H1 (cell line): ENCODE data around the gene TEKT5. TPM values are rescaled to one million over a fixed set of nuclear protein-coding genes. Genes with fewer than 3 reads are reported as not detected.

Source experiments
- CTCF ChIA-PET: fragments of 300-600 bp; sonication (Branson Sonifier 250); formaldehyde crosslinking; loops from one replicate; lab custom pipeline; 2021; ENCODE audit not compliant: partially characterized antibody; lab: Charles Lee
- POLR2A ChIA-PET: fragments of 300-600 bp; sonication (Branson Sonifier 250); formaldehyde crosslinking; loops from one replicate; lab custom pipeline; 2021; ENCODE audit warnings: inconsistent platforms; ENCODE audit not compliant: partially characterized antibody; lab: Charles Lee
- DNase-seq, 2 experiments: peaks; one replicate each; pipeline versions ENCODE4 v3.0.0 to v3.0.0-alpha.2; 2010 to 2022; ENCODE audit warnings: low spot score in 2 of 2, low read depth in 1 of 2, mixed read lengths in 1 of 2
- FAIRE-seq: peaks from 2 replicates; lab custom pipeline; 2011; peaks lifted over from hg19 to GRCh38; lab: Jason Lieb, UNC
- H2AFZ ChIP-seq: 2 replicates; pipeline ENCODE4 v1.8.1; 2012; ENCODE audit warnings: low read length, inconsistent platforms
- H2AK5ac ChIP-seq: 2 replicates; pipeline ENCODE4 v1.6.1; 2013; ENCODE audit warnings: low read depth, low read length
- H2BK120ac ChIP-seq: replicated peaks from 2 replicates; pipeline ENCODE3; 2013; ENCODE audit warnings: low read depth, low read length, inconsistent platforms
- H2BK12ac ChIP-seq: 2 replicates; pipeline ENCODE4 v1.6.1; 2013; ENCODE audit warnings: low read depth, low read length
- H2BK15ac ChIP-seq: 2 replicates; pipeline ENCODE4 v1.6.1; 2013; ENCODE audit warnings: low read length
- H2BK20ac ChIP-seq: 2 replicates; pipeline ENCODE4 v1.6.1; 2013; ENCODE audit warnings: low read length
- H2BK5ac ChIP-seq: 2 replicates; pipeline ENCODE4 v1.6.1; 2013; ENCODE audit warnings: low read depth, low read length
- H3K14ac ChIP-seq: 2 replicates; pipeline ENCODE4 v1.6.1; 2013; ENCODE audit warnings: inconsistent platforms; ENCODE audit not compliant: insufficient read length
- H3K18ac ChIP-seq: 2 replicates; pipeline ENCODE4 v1.6.1; 2013; ENCODE audit warnings: low read length; ENCODE audit errors: extremely low read depth
- H3K23ac ChIP-seq: 2 replicates; pipeline ENCODE4 v1.6.1; 2013; ENCODE audit warnings: inconsistent platforms; ENCODE audit not compliant: insufficient read length
- H3K23me2 ChIP-seq: 2 replicates; pipeline ENCODE4 v1.6.1; 2013; ENCODE audit warnings: low read depth, low read length
- H3K27ac ChIP-seq: 2 replicates; pipeline ENCODE4 v1.6.1; 2011; ENCODE audit warnings: low read depth, low read length, inconsistent platforms
- H3K27me3 ChIP-seq, 4 experiments: replicated peaks in 1 of 4; 1 replicate in 1 of 4; 2 replicates in 3 of 4; pipeline versions ENCODE4 v1.6.1 to v1.8.1; 2011 to 2013; ENCODE audit warnings: low read length in 3 of 4, mild to moderate bottlenecking in 3 of 4, inconsistent platforms in 2 of 4, mixed read lengths in 2 of 4, moderate library complexity in 1 of 4; ENCODE audit not compliant: control insufficient read depth in 3 of 4, insufficient read depth in 3 of 4; ENCODE audit errors: extremely low read depth in 1 of 4
- H3K36me3 ChIP-seq, 4 experiments: 2 replicates each; pipeline versions ENCODE4 v1.6.1 to v1.8.1; 2011 to 2013; ENCODE audit warnings: mild to moderate bottlenecking in 4 of 4, low read length in 3 of 4, moderate library complexity in 2 of 4, control low read depth in 1 of 4, inconsistent platforms in 1 of 4; ENCODE audit not compliant: insufficient read depth in 4 of 4, control insufficient read depth in 2 of 4
- H3K4ac ChIP-seq: replicated peaks from 2 replicates; pipeline ENCODE3; 2013; ENCODE audit warnings: low read length, low read depth, mixed read lengths, inconsistent platforms; ENCODE audit not compliant: insufficient read length
- H3K4me1 ChIP-seq, 4 experiments: replicated peaks in 1 of 4; 1 replicate in 1 of 4; 2 replicates in 3 of 4; pipeline versions ENCODE4 v1.6.1 to v1.8.1; 2011 to 2013; ENCODE audit warnings: low read length in 3 of 4, inconsistent platforms in 2 of 4, mixed read lengths in 1 of 4; ENCODE audit not compliant: insufficient read depth in 4 of 4, control insufficient read depth in 3 of 4
- H3K4me2 ChIP-seq, 2 experiments: 2 replicates each; pipeline versions ENCODE4 v1.6.1 to v1.8.1; 2011 to 2013; ENCODE audit warnings: low read depth in 2 of 2, low read length in 2 of 2, control low read depth in 1 of 2, inconsistent platforms in 1 of 2, mild to moderate bottlenecking in 1 of 2; ENCODE audit not compliant: insufficient read depth in 1 of 2
- H3K4me3 ChIP-seq, 4 experiments: fragments of 200-600, 300-600 bp in 1 of 4; sonication (generic), shearing (Covaris generic), sonication (Bioruptor Twin) in 1 of 4; 2 replicates each; pipeline versions ENCODE4 v1.5.1 to v1.8.1; 2011 to 2016; ENCODE audit warnings: low read length in 4 of 4, low read depth in 3 of 4, control low read depth in 2 of 4, inconsistent platforms in 2 of 4, mild to moderate bottlenecking in 2 of 4, mixed read lengths in 1 of 4, moderate library complexity in 1 of 4; ENCODE audit not compliant: insufficient read depth in 2 of 4; ENCODE audit errors: extremely low read depth in 1 of 4
- H3K56ac ChIP-seq: replicated peaks from 2 replicates; pipeline ENCODE3; 2013; ENCODE audit warnings: low read depth, mild to moderate bottlenecking, mixed read lengths, low read length, inconsistent platforms; ENCODE audit not compliant: insufficient read length
- H3K79me1 ChIP-seq: 2 replicates; pipeline ENCODE4 v1.6.1; 2013; ENCODE audit warnings: low read depth, low read length, control low read depth
- H3K79me2 ChIP-seq, 2 experiments: 2 replicates each; pipeline versions ENCODE4 v1.6.1 to v1.8.1; 2012 to 2013; ENCODE audit warnings: low read length in 2 of 2, mild to moderate bottlenecking in 2 of 2, inconsistent platforms in 1 of 2; ENCODE audit not compliant: insufficient read depth in 2 of 2, control insufficient read depth in 1 of 2
- H3K9ac ChIP-seq, 4 experiments: replicated peaks in 1 of 4; 1 replicate in 1 of 4; 2 replicates in 3 of 4; pipeline versions ENCODE4 v1.6.1 to v1.8.1; 2011 to 2013; ENCODE audit warnings: low read depth in 3 of 4, low read length in 3 of 4, control low read depth in 2 of 4, mild to moderate bottlenecking in 2 of 4, moderate library complexity in 2 of 4, inconsistent platforms in 1 of 4; ENCODE audit errors: extremely low read depth in 1 of 4
- H3K9me3 ChIP-seq, 2 experiments: 2 replicates each; pipeline versions ENCODE4 v1.6.1 to v1.8.1; 2012 to 2013; ENCODE audit warnings: mild to moderate bottlenecking in 2 of 2, moderate library complexity in 2 of 2, control low read depth in 1 of 2, inconsistent platforms in 1 of 2, low read depth in 1 of 2, low read length in 1 of 2, mixed read lengths in 1 of 2; ENCODE audit not compliant: insufficient read depth in 2 of 2
- H4K20me1 ChIP-seq, 2 experiments: replicated peaks in 1 of 2; 2 replicates each; pipeline versions ENCODE3 to v1.8.1; 2011 to 2013; ENCODE audit warnings: inconsistent platforms in 2 of 2, low read length in 2 of 2, mild to moderate bottlenecking in 1 of 2; ENCODE audit not compliant: insufficient read depth in 2 of 2, control insufficient read depth in 1 of 2
- H4K5ac ChIP-seq: 2 replicates; pipeline ENCODE4 v1.6.1; 2013; ENCODE audit warnings: low read length, low read depth, mixed read lengths, inconsistent platforms; ENCODE audit not compliant: insufficient read length
- H4K8ac ChIP-seq: 2 replicates; pipeline ENCODE4 v1.8.0; 2013; ENCODE audit warnings: mild to moderate bottlenecking, moderate library complexity, low read length, inconsistent platforms; ENCODE audit not compliant: insufficient read depth; ENCODE audit errors: extremely low read depth
- H4K91ac ChIP-seq: replicated peaks from 2 replicates; pipeline ENCODE3; 2013; ENCODE audit warnings: low read length, mixed read lengths, inconsistent platforms; ENCODE audit not compliant: insufficient read length
- BCL11A ChIP-seq, 2 experiments: IDR thresholded peaks; one replicate each; pipeline ENCODE4 v1.6.1; 2011; ENCODE audit warnings: low read depth in 2 of 2, low read length in 2 of 2, mild to moderate bottlenecking in 2 of 2
- CTBP2 ChIP-seq: IDR thresholded peaks from 2 replicates; pipeline ENCODE4 v1.7.0; 2011; ENCODE audit warnings: borderline replicate concordance, mild to moderate bottlenecking, moderate library complexity, mixed read lengths, low read length; ENCODE audit not compliant: insufficient read depth, insufficient read length
- EZH2 ChIP-seq: fragments of 200-600 bp; sonication (generic); IDR thresholded peaks from 2 replicates; pipeline ENCODE4 v1.7.1; 2012; ENCODE audit warnings: low read depth, mild to moderate bottlenecking, moderate library complexity, low read length, inconsistent platforms; ENCODE audit not compliant: severe bottlenecking
- GABPA ChIP-seq: IDR thresholded peaks from 2 replicates; pipeline ENCODE4 v1.6.1; 2011; ENCODE audit warnings: mild to moderate bottlenecking, low read length, moderate library complexity, borderline replicate concordance; ENCODE audit not compliant: insufficient read depth
- JUN ChIP-seq: IDR thresholded peaks from 2 replicates; pipeline ENCODE4 v1.6.1; 2011; ENCODE audit warnings: low read depth, mild to moderate bottlenecking, improper control_type of control experiment, low read length
- JUND ChIP-seq: IDR thresholded peaks from 2 replicates; pipeline ENCODE4 v1.6.1; 2011; ENCODE audit warnings: mild to moderate bottlenecking, improper control_type of control experiment, low read length
- SAP30 ChIP-seq: fragments of 300-600 bp; sonication (generic); IDR thresholded peaks from 2 replicates; pipeline ENCODE4 v1.7.1; 2012; ENCODE audit warnings: low read length, moderate library complexity, mild to moderate bottlenecking, inconsistent platforms; ENCODE audit not compliant: insufficient read depth, insufficient replicate concordance
- SP2 ChIP-seq: IDR thresholded peaks from 2 replicates; pipeline ENCODE4 v1.6.1; 2012; ENCODE audit warnings: mild to moderate bottlenecking, low read length, inconsistent platforms
- TEAD4 ChIP-seq: IDR thresholded peaks from 2 replicates; pipeline ENCODE4 v1.6.1; 2012; ENCODE audit warnings: low read depth, low read length, inconsistent platforms, mixed read lengths
- WGBS, 2 experiments: shearing (Covaris generic) in 1 of 2; methylation state at CpG; one replicate each; pipeline versions ENCODE4 v1.1.6 to v1.1.7; 2013 to 2015; ENCODE audit warnings: low lambda C conversion rate in 2 of 2, mixed read lengths in 2 of 2, inconsistent platforms in 1 of 2, low coverage in 1 of 2, missing lambda C conversion rate in 1 of 2; ENCODE audit not compliant: insufficient replicate concordance in 2 of 2, insufficient coverage in 1 of 2, insufficient read length in 1 of 2; ENCODE audit errors: extremely low coverage in 1 of 2, missing lambda C conversion rate in 1 of 2; 5-methylcytosine and 5-hydroxymethylcytosine counted together
- polyA plus RNA-seq, 7 experiments: library from polyadenylated mRNA; depleted of rRNA in 3 of 7; stranded (reverse) in 5 of 7; unstranded in 2 of 7; fragments of >200 nt in 5 of 7; fragments of 200-250 nt in 2 of 7; gene quantifications; 1 replicate in 5 of 7; 2 replicates in 1 of 7; 4 replicates in 1 of 7; pipeline versions ENCODE4 v1.2.1 to v1.2.3, GENCODE V29; 2011 to 2013; ENCODE audit warnings: missing spikeins in 2 of 7, mixed read lengths in 2 of 7
- total RNA-seq: library from RNA; stranded (reverse); fragmentation: NEBNext Ultra II Directional; extraction: Animal tissue kit (Norgen Biotek cat#: 25700); gene quantifications from 2 replicates; pipeline ENCODE4 v1.2.1, GENCODE V29; 2021
- TF ChIP-seq, protein P1 (sequence below): IDR thresholded peaks from 2 replicates; pipeline ENCODE4 v1.6.1; 2011; ENCODE audit warnings: low read depth, mild to moderate bottlenecking, low read length; ENCODE audit not compliant: insufficient read depth

The TEKT5 gene
- total and polyA plus RNA-seq, 2 of the 8 experiments (the other 6 are each of a cell fraction or from before 2014, with no cell fraction given) = 0.95 TPM; not detected in 1

GRCh38 chr16:10738231-10739077 is 43.7 kb upstream of the TEKT5 start:
- H2BK15ac ChIP-seq = 0 out of 2 replicates have a peak overlapping the region, but pooled peaks have one; percentile 31
- no peak overlapping the region for H4K8ac ChIP-seq
- CTCF ChIA-PET = interaction anchor here (0.6 to 6.1 kb wide), 14 partner anchors 8 to 425 kb away, joined by 3 to 70 read pairs (median 4); no protein-coding TSS in a partner anchor
- no peaks in the 10 kb centered on the region; a peak in 1 of 7 replicates for H3K4me1 ChIP-seq
- H4K20me1 ChIP-seq = no peaks in the 10 kb centered on the region
- FAIRE-seq (no peak), DNase-seq (no peak)
- no peak overlapping the region for H3K23ac ChIP-seq
- H3K4me2 ChIP-seq = no peak overlapping the region
- no peak overlapping the region for H3K27ac ChIP-seq
- no peak overlapping the region for H2AK5ac ChIP-seq
- 83% methylated on average over 9 of the region's 12 CpGs; no CpG with 5 or more reads in 1 of the 2 experiments for WGBS, 2 experiments
- H3K4me3 ChIP-seq = no peak overlapping the region
- H2AFZ ChIP-seq = no peak overlapping the region
- POLR2A ChIA-PET = no interaction called here
- H3K9ac ChIP-seq = no peak overlapping the region
- H3K79me1 ChIP-seq = no peaks in the 10 kb centered on the region
- H2BK120ac ChIP-seq = no peak overlapping the region
- no peaks in the 10 kb centered on the region for H3K79me2 ChIP-seq
- no peak overlapping the region for H4K5ac ChIP-seq
- peaks cover 4% of the 10 kb centered on the region; the same call in 1 of the 2 replicates for H3K23me2 ChIP-seq
- H3K4ac ChIP-seq = no peak overlapping the region
- H3K14ac ChIP-seq = no peak overlapping the region
- H3K18ac ChIP-seq = no peak overlapping the region; the same call in 1 of the 2 replicates
- 0 out of 2 replicates have a peak overlapping the region, but pooled peaks have one; percentile 80 for H2BK12ac ChIP-seq
- no peak overlapping the region for H2BK5ac ChIP-seq
- no peaks in the 10 kb centered on the region for H3K9me3 ChIP-seq
- no peak overlapping the region for H2BK20ac ChIP-seq
- H3K56ac ChIP-seq = no peak overlapping the region
- TF ChIP-seq TEAD4 = no peak
- TF ChIP-seq CTBP2 = no peak
- no peak for TF ChIP-seq EZH2
- no peak for TF ChIP-seq SP2
- TF ChIP-seq SAP30 = no peak
- TF ChIP-seq BCL11A (IDR thresholded peaks at IDR 0.05; ENCODE audit: low read depth in 2 of 2, low read length in 2 of 2) = no peak
- TF ChIP-seq JUND = no peak
- no peak for TF ChIP-seq GABPA
- TF ChIP-seq, protein P1, sequence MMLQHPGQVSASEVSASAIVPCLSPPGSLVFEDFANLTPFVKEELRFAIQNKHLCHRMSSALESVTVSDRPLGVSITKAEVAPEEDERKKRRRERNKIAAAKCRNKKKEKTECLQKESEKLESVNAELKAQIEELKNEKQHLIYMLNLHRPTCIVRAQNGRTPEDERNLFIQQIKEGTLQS = no peak
- TF ChIP-seq JUN = no peak
- H3K27me3 ChIP-seq = no peaks in the 10 kb centered on the region
- H3K36me3 ChIP-seq = no peaks in the 10 kb centered on the region
- no peak overlapping the region for H4K91ac ChIP-seq
